Measurements from ENCODE around the gene IPO7. TPM values are rescaled to one million over a fixed set of nuclear protein-coding genes. Genes with fewer than 3 reads are reported as not detected.

The IPO7 gene
- polyA plus RNA-seq, 1 of the 3 experiments (the other 2 are of a cell fraction), result 25.4 TPM

DNA sequence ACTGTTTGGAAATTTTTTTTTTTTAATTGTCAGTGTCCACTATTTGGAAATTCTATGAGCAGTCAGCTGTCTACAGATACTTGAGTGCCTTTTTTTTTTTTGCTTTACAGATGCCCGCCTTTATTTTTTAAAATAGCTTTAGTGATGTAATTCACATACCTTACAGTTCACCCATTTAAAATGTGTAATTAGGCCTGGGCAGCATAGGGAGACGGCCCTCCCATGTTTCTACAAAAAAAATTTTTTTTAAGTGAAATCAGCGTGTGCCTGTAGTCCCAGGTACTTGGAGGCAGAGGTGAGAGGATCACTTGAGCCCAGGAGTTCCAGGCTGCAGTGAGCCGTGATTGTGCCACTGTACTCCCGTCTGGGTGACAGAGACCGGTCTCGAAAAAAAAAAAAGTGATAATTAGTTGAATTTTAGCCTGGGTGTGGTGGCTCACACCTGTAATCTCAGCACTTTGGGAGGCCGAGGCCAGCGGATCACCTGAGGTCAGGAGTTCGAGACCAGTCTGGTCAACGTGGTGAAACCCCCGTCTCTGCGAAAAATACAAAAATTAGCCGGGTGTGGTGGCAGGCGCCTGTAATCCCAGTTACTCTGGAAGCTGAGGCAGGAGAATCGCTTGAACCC is 77.8 kb downstream of the IPO7 start:
- no peak for DNase-seq
- peak overlapping the region; percentile 77 for H3K4me2 ChIP-seq
- H3K4me1 ChIP-seq (ENCODE audit: control insufficient read depth in 1 of 2, insufficient read depth in 2 of 2, low read depth in 1 of 2, low read length in 1 of 2), result peaks cover 0 to 2% of the 10 kb centered on the region in 2 experiments; a peak in 1 of 4 replicates
- H2AFZ ChIP-seq (ENCODE audit: low read depth), result no peak overlapping the region
- no peaks in the 10 kb centered on the region for H3K9me3 ChIP-seq
- H3K79me2 ChIP-seq (ENCODE audit: insufficient read depth), result peaks cover 82% of the 10 kb centered on the region
- WGBS (ENCODE audit: low lambda C conversion rate), result 90% methylated on average over 16 of the region's 16 CpGs
- H3K27ac ChIP-seq (ENCODE audit: low read depth in 2 of 2, low read length in 1 of 2), result peak overlapping the region; percentile 97 to 99
- peak overlapping the region; percentile 66 to 74 for H3K4me3 ChIP-seq (ENCODE audit: low read depth in 2 of 2, low read length in 1 of 2)
- no peaks in the 10 kb centered on the region for H3K9me2 ChIP-seq
- TF ChIP-seq FOSL2 (IDR thresholded peaks at IDR 0.05; ENCODE audit: borderline replicate concordance, low read depth) (no peak), TAF1 (IDR thresholded peaks at IDR 0.05; ENCODE audit: borderline replicate concordance, low read depth, low read length) (no peak), RAD21 (IDR thresholded peaks at IDR 0.05; ENCODE audit: low read length) (no peak)
- TF ChIP-seq, protein P1, sequence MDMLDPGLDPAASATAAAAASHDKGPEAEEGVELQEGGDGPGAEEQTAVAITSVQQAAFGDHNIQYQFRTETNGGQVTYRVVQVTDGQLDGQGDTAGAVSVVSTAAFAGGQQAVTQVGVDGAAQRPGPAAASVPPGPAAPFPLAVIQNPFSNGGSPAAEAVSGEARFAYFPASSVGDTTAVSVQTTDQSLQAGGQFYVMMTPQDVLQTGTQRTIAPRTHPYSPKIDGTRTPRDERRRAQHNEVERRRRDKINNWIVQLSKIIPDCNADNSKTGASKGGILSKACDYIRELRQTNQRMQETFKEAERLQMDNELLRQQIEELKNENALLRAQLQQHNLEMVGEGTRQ (IDR thresholded peaks at IDR 0.05; ENCODE audit: borderline replicate concordance, low read depth, low read length), result no peak
- TF ChIP-seq, protein P2, sequence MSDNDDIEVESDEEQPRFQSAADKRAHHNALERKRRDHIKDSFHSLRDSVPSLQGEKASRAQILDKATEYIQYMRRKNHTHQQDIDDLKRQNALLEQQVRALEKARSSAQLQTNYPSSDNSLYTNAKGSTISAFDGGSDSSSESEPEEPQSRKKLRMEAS (IDR thresholded peaks at IDR 0.05; ENCODE audit: low read depth), result no peak
- POLR2A ChIA-PET, result interaction anchor here (0.8 to 4.2 kb wide), 3 partner anchors 11 to 111 kb away, joined by 3 to 27 read pairs (median 17); partner anchors contain the start of genes IPO7 and WEE1
- CTCF ChIA-PET, result interaction anchor here (0.8 to 1.3 kb wide), 3 partner anchors 11 to 45 kb away, joined by 3 to 4 read pairs (median 4); no protein-coding TSS in a partner anchor
- H3K27me3 ChIP-seq (ENCODE audit: insufficient read depth), result no peaks in the 10 kb centered on the region
- no peaks in the 10 kb centered on the region for H4K20me1 ChIP-seq (ENCODE audit: insufficient read depth)
- peaks cover 37% of the 10 kb centered on the region for H3F3A ChIP-seq (replicated peaks; ENCODE audit: insufficient read depth)
- H3K36me3 ChIP-seq (replicated peaks in 1 of 2; ENCODE audit: control insufficient read depth in 1 of 2, insufficient read depth in 2 of 2, low read length in 1 of 2), result no peaks in the 10 kb centered on the region
- H3K9ac ChIP-seq, result peak overlapping the region; percentile 99

DNA sequence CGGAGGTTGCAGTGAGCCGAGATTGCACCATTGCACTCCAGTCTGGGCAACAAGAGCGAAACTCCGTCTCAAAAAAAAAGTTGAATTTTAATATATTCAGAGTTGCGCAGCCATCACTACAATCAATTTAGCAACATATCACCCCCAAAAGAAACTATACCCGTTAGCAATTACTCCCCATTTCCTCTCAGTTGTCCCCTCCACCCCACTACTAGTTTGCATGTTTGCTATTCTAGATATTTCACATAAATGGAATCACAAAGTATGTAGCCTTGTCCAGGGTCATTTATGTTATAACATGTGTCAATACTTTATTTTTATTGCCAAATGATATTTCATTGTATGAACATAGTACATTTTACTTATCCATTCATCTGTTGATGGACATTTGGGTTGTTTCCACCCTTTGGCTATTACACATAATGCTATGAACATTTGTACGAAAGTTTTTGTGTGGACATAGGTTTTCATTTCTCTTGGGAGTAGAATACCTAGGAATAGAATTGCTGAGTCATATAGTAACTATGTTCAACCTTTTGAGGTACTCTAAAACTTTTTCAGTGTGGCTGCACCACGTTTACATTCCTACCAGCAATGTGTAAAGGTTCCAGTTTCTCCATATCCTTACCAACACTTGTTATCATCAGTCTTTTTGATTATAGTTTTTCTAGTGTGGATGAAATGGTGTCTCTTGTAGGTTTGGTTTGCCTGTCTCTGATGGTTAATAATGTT is 78.5 kb downstream of the IPO7 start:
- ChIA-PET POLR2A (interaction anchor here (0.8 kb wide), 1 partner anchor 110 kb away, joined by 3 read pairs; the partner anchor contains the start of gene WEE1), CTCF (interaction anchor here (1.3 kb wide), 1 partner anchor 11 kb away, joined by 4 read pairs; no protein-coding TSS in a partner anchor)
- Histone ChIP-seq H3K27ac (ENCODE audit: low read depth in 2 of 2, low read length in 1 of 2) (peak overlapping the region in 1 of 2 experiments; percentile 99; a peak in 1 of 4 replicates), H3K9me3 (no peaks in the 10 kb centered on the region), H3K27me3 (ENCODE audit: insufficient read depth) (no peaks in the 10 kb centered on the region), H3K9me2 (no peaks in the 10 kb centered on the region), H3K9ac (no peak overlapping the region), H3K4me3 (ENCODE audit: low read depth in 2 of 2, low read length in 1 of 2) (no peak overlapping the region), H3K79me2 (ENCODE audit: insufficient read depth) (peaks cover 86% of the 10 kb centered on the region), H3K4me2 (no peak overlapping the region; the same call in 1 of the 2 replicates), H3K36me3 (replicated peaks in 1 of 2; ENCODE audit: control insufficient read depth in 1 of 2, insufficient read depth in 2 of 2, low read length in 1 of 2) (no peaks in the 10 kb centered on the region), H3K4me1 (ENCODE audit: control insufficient read depth in 1 of 2, insufficient read depth in 2 of 2, low read depth in 1 of 2, low read length in 1 of 2) (peaks cover 0 to 2% of the 10 kb centered on the region in 2 experiments; a peak in 1 of 4 replicates), H2AFZ (ENCODE audit: low read depth) (no peak overlapping the region), H3F3A (replicated peaks; ENCODE audit: insufficient read depth) (peaks cover 37% of the 10 kb centered on the region), H4K20me1 (ENCODE audit: insufficient read depth) (no peaks in the 10 kb centered on the region)
- DNase-seq, result no peak
- WGBS (ENCODE audit: low lambda C conversion rate), result 93% methylated on average over 8 of the region's 8 CpGs
- TF ChIP-seq TEAD4 (IDR thresholded peaks at IDR 0.05; ENCODE audit: borderline replicate concordance, insufficient read depth) (no peak), GATA2 (CRISPR knock-in tag; IDR thresholded peaks at IDR 0.05) (no peak), RCOR1 (IDR thresholded peaks at IDR 0.05; ENCODE audit: low read length) (no peak)
- TF ChIP-seq, protein P2 (IDR thresholded peaks at IDR 0.05; ENCODE audit: low read depth), result no peak

Measured in SK-N-SH (cell line).